Right lung (tissue), 5 donors: ENCODE data around the gene ADGRG2. TPM values are rescaled to one million over a fixed set of nuclear protein-coding genes. Genes with fewer than 3 reads are reported as not detected.
"Not testable (repeated sequence)": the region's sequence is repeated elsewhere in the genome, so short reads cannot be mapped to it uniquely, and the experiment has no call there.

Experiments used
- DNase-seq, 2 donors: peaks; one replicate each; pipeline ENCODE4 v3.0.0-alpha.2; 2013
- polyA plus RNA-seq, 5 donors: library from polyadenylated mRNA; unstranded; fragments of 120-200 nt; gene quantifications; one replicate each; pipeline versions ENCODE4 v1.2.1 to v1.2.3, GENCODE V29; 2013; ENCODE audit warnings: inconsistent platforms in 1 of 5, low replicate concordance in 1 of 5; ENCODE audit not compliant: insufficient read length in 5 of 5, insufficient read depth in 1 of 5

ADGRG2 gene
- polyA plus RNA-seq, 5 donors = 1.7 to 4.2 (median 3.2) TPM

GRCh38 chrX:18998653-18999052 lies 123.6 kb downstream of the ADGRG2 start:
- no peak for DNase-seq

GRCh38 chrX:18997916-18998315 lies 124.4 kb downstream of the ADGRG2 start:
- no peak for DNase-seq

- DNase-seq = no peak
Measured at GRCh38 chrX:18996536-18996935, 125.7 kb downstream of the ADGRG2 start.

- no peak for DNase-seq
Measured at GRCh38 chrX:18995221-18995620, 127.0 kb downstream of the ADGRG2 start.

- DNase-seq = no peak
Measured at GRCh38 chrX:18994713-18995112, 127.6 kb downstream of the ADGRG2 start.

DNA sequence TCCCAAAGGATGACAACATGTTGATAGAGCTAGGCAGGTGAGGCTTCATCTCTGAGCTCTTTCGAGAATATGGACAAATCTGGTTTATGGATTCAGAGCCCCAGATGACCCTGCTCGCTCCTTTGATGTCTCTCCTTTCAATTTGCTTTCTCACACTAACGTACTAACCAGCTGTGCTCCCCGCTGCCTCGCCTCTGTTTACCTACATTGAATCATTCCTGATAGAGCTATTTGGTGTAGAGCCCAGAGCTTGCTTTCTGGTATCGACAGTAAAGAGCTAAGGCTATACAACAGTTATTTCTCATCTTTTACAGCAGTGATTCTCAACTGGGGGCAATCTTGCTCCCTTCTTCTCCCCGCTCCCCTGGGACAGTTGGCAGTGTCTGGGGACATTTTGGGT lies 129.4 kb downstream of the ADGRG2 start:
- no peak for DNase-seq

- DNase-seq = no peak
Measured at GRCh38 chrX:18985186-18985435, 137.2 kb downstream of the ADGRG2 start.

GRCh38 chrX:18984381-18985185 lies 137.7 kb downstream of the ADGRG2 start:
- DNase-seq = peak; percentile 73 to 78

DNA sequence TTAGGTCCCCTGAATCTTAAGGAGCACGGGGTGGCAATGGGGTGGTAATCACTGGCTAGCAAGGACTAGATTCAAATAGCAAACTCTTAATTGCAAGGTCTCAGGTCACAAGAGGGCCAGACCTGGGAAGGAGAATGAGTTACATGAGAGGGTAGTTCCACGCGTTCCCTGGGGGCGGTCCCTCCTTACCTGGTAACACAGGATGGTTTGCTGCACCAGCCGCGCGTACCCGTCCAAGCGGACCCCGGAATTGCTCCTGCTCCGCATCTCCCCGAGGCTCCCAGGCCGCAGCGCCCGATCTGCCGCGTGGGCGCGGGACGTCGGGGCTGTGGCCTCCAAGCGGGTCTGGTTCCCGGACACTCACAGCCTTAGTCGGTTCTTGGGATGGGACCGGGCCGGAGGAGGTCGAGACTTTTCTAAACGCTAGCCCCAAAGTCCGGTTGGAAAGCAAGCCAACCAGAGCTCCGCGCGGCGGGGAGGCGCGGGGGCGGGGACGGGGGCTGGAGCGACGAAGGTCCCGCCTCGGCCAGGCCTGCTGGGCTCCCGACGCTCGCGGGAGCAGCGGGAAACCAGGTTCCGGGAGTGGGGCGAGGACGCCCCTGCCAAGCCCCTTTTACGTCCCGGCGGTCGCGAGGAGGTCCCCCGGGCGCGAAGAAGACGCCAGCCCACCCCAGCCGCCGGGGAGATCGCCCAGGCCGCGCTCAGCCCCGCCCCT lies 138.4 kb downstream of the ADGRG2 start, which contains the start of gene PHKA2:
PHKA2 (minus strand) TSS at position 449 of the 715 bp plus-strand sequence; CDS start at position 267, 182 bp downstream.
- peak in 1 of 2 donors; percentile 76 for DNase-seq

- no peak for DNase-seq
Measured at GRCh38 chrX:18981124-18981807, 141.0 kb downstream of the ADGRG2 start.

GRCh38 chrX:18980262-18980661 lies 142.0 kb downstream of the ADGRG2 start:
- DNase-seq = not testable (repeated sequence)

DNA sequence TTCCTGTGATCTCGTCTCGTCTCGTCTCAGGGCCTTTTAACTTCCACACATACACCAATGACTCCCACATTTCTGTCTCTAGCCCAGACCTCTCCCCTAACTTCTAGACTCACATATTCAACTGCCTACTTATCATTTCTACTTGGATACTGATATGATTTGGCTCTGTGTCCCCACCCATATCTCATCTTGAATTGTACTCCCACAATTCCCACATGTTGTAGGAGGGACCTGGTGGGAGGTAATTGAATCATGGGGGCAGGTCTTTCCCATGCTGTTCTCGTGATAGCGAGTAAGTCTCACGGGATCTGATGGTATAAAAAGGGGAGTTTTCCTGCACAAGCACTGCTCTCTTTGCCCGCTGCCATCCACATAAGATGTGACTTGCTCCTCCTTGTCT lies 147.3 kb downstream of the ADGRG2 start:
- DNase-seq = no peak

- DNase-seq = no peak
Measured at GRCh38 chrX:18973527-18974192, 148.6 kb downstream of the ADGRG2 start.

DNA sequence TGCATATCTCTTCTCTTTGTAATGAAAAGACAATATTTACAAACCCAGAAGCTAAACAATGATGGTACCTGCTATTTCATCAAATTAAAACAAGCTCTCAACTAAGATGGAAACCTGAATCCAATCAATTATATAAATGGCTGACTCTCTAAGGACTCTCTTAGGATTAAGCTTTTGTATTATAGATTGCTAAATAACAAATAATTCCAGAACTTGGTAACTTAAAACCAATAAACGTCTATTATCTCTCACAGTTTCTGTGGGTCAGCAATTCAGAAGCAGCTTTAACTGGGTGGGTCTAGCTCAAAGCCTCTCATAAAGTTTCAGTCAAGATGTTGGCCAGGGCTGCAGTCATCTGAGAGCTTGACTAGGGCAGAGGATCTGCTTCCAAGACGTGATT lies 150.8 kb downstream of the ADGRG2 start:
- no peak for DNase-seq

- DNase-seq = no peak
Measured at GRCh38 chrX:18970465-18970864, 151.8 kb downstream of the ADGRG2 start.

DNA sequence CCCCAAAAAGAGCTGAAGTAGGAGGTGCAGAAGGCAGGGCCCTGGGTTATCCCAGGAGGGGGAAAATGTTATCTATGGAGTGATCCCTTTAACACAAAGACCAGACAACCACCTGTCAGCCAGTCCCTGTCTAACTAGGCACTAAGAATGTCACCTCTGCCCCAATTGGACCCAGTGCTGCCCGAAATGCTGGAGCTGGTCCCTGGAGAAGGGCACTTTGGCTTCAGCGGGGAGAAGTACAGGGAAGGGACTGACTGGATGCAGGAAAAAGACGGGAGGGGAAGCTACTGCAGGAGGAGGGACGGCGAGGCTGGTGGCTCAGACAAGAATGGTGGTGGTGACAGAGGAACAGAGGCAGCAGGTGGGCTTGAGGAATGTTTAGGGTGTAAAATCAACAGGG lies 155.6 kb downstream of the ADGRG2 start:
- no peak for DNase-seq

DNA sequence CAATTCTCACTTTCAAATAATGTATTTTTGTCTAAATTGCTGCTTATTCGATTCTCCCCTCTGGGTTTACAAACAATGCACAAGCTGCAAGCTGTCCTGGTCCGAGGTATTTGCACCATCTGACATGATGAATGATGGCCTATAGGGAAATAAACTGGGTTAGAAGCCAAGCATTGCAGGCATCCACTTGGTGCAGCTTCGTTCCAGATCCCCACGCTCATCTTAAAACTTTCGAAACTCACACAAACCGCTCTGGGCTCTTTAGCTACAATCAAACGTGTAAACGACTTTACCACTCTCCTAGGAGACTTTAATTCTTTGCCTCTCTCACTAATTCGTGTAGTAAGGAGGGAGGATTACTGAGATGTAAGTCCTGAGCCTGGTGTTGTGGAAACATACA lies 157.4 kb downstream of the ADGRG2 start:
- DNase-seq = no peak

GRCh38 chrX:18964026-18964425 lies 158.2 kb downstream of the ADGRG2 start:
- DNase-seq = no peak

- no peak for DNase-seq
Measured at GRCh38 chrX:18962329-18962728, 159.9 kb downstream of the ADGRG2 start.

- no peak for DNase-seq
Measured at GRCh38 chrX:18961686-18962085, 160.6 kb downstream of the ADGRG2 start.

- no peak for DNase-seq
Measured at GRCh38 chrX:18956303-18957032, 165.8 kb downstream of the ADGRG2 start.

DNA sequence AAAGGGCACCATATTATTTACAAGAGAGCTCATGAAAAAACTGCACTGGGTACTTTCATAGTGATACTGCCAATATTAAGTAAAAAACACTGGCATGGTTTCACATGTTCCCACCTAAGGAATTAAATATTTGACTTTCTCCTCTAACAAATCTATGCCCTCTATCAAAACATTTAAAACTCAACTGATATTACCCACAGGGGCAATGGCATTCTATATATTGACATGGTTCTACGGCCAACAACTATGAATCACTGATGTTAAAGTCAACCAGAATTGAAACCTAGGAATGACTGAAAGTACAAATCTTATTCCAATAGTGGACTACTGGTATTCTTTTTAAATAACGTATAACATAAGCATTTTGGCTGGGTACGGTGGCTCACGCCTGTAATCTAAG lies 166.6 kb downstream of the ADGRG2 start:
- DNase-seq = no peak
